H9 (cell line): Measurements from ENCODE around the gene GLOD4. TPM values are rescaled to one million over a fixed set of nuclear protein-coding genes. Genes with fewer than 3 reads are reported as not detected.

ENCODE experiments used
- DNase-seq: peaks from one replicate; pipeline ENCODE4 v3.0.0-alpha.2; 2017
- H2AFZ ChIP-seq: one replicate; pipeline ENCODE4 v1.6.1; 2013; ENCODE audit warnings: mild to moderate bottlenecking, low read length, control low read depth, moderate library complexity
- H2AK5ac ChIP-seq: 2 replicates; pipeline ENCODE4 v1.6.1; 2013; ENCODE audit warnings: low read length, control low read depth, mixed read lengths; ENCODE audit not compliant: insufficient read length
- H2BK120ac ChIP-seq: one replicate; pipeline ENCODE4 v1.6.1; 2013; ENCODE audit warnings: low read depth, mild to moderate bottlenecking, low read length, control low read depth, inconsistent platforms; ENCODE audit not compliant: poor library complexity, severe bottlenecking
- H2BK12ac ChIP-seq: 2 replicates; pipeline ENCODE4 v1.6.1; 2013; ENCODE audit warnings: low read length, control low read depth, mixed read lengths, low read depth; ENCODE audit not compliant: insufficient read length
- H2BK15ac ChIP-seq: 2 replicates; pipeline ENCODE4 v1.6.1; 2013; ENCODE audit warnings: low read depth, low read length, control low read depth
- H2BK20ac ChIP-seq: one replicate; pipeline ENCODE4 v1.6.1; 2013; ENCODE audit warnings: low read depth, mild to moderate bottlenecking, low read length, control low read depth, inconsistent platforms; ENCODE audit not compliant: poor library complexity, severe bottlenecking
- H2BK5ac ChIP-seq: 2 replicates; pipeline ENCODE4 v1.6.1; 2013; ENCODE audit warnings: low read length, control low read depth, mixed read lengths; ENCODE audit not compliant: insufficient read length
- H3K14ac ChIP-seq: 2 replicates; pipeline ENCODE4 v1.6.1; 2013; ENCODE audit warnings: low read length, control low read depth; ENCODE audit not compliant: insufficient read depth
- H3K18ac ChIP-seq: 2 replicates; pipeline ENCODE4 v1.6.1; 2013; ENCODE audit warnings: low read depth, mild to moderate bottlenecking, mixed read lengths, low read length, control low read depth; ENCODE audit not compliant: insufficient read length
- H3K23ac ChIP-seq: 2 replicates; pipeline ENCODE4 v1.6.1; 2013; ENCODE audit warnings: low read length, control low read depth, mixed read lengths, low read depth; ENCODE audit not compliant: insufficient read length
- H3K23me2 ChIP-seq: 2 replicates; pipeline ENCODE4 v1.6.1; 2013; ENCODE audit warnings: low read depth, mild to moderate bottlenecking, mixed read lengths, low read length, control low read depth; ENCODE audit not compliant: insufficient read length, poor library complexity, severe bottlenecking
- H3K27ac ChIP-seq: 2 replicates; pipeline ENCODE4 v1.5.1; 2013; ENCODE audit warnings: low read length, control low read depth, mixed read lengths, low read depth; ENCODE audit not compliant: insufficient read length
- H3K27me3 ChIP-seq: 2 replicates; pipeline ENCODE4 v1.6.1; 2013; ENCODE audit warnings: low read length, control low read depth, inconsistent platforms; ENCODE audit not compliant: insufficient read depth
- H3K4ac ChIP-seq: 2 replicates; pipeline ENCODE4 v1.6.1; 2013; ENCODE audit warnings: low read depth, mild to moderate bottlenecking, control low read depth, inconsistent platforms, low read length, moderate library complexity
- H3K4me1 ChIP-seq: 2 replicates; pipeline ENCODE4 v1.6.1; 2013; ENCODE audit warnings: low read length, control low read depth, inconsistent platforms; ENCODE audit not compliant: insufficient read depth
- H3K4me2 ChIP-seq: 2 replicates; pipeline ENCODE4 v1.6.1; 2013; ENCODE audit warnings: low read length, control low read depth, mixed read lengths; ENCODE audit not compliant: insufficient read length, insufficient read depth
- H3K56ac ChIP-seq: 2 replicates; pipeline ENCODE4 v1.6.1; 2013; ENCODE audit warnings: low read depth, mild to moderate bottlenecking, mixed read lengths, low read length, control low read depth; ENCODE audit not compliant: insufficient read length
- H3K79me1 ChIP-seq: 2 replicates; pipeline ENCODE4 v1.6.1; 2013; ENCODE audit warnings: low read depth, mild to moderate bottlenecking, moderate library complexity, low read length, control low read depth, inconsistent platforms; ENCODE audit not compliant: insufficient read depth, poor library complexity, severe bottlenecking
- H3K79me2 ChIP-seq: 2 replicates; pipeline ENCODE4 v1.6.1; 2013; ENCODE audit warnings: low read length, control low read depth, inconsistent platforms; ENCODE audit not compliant: insufficient read depth
- H3K9ac ChIP-seq: 2 replicates; pipeline ENCODE4 v1.6.1; 2013; ENCODE audit warnings: low read length, control low read depth, mixed read lengths; ENCODE audit not compliant: insufficient read length; ENCODE audit errors: extremely low read depth
- H3K9me3 ChIP-seq: one replicate; pipeline ENCODE4 v1.6.1; 2013; ENCODE audit warnings: low read depth, low read length, inconsistent platforms; ENCODE audit not compliant: control insufficient read depth
- H3T11ph ChIP-seq: one replicate; pipeline ENCODE4 v1.6.1; 2013; ENCODE audit warnings: mild to moderate bottlenecking, low read length, control low read depth, inconsistent platforms
- H4K20me1 ChIP-seq: one replicate; pipeline ENCODE4 v1.6.1; 2013; ENCODE audit not compliant: control insufficient read depth, insufficient read length, insufficient read depth
- H4K5ac ChIP-seq: 2 replicates; pipeline ENCODE4 v1.6.1; 2013; ENCODE audit warnings: low read depth, mild to moderate bottlenecking, mixed read lengths, low read length, control low read depth; ENCODE audit not compliant: insufficient read length
- H4K8ac ChIP-seq: replicated peaks from 2 replicates; pipeline ENCODE4 v1.6.1; 2013; ENCODE audit warnings: low read length, control low read depth, mixed read lengths, low read depth; ENCODE audit not compliant: insufficient read length
- H4K91ac ChIP-seq: 2 replicates; pipeline ENCODE4 v1.6.1; 2013; ENCODE audit warnings: low read depth, mild to moderate bottlenecking, moderate library complexity, mixed read lengths, low read length, control low read depth; ENCODE audit not compliant: insufficient read length
- H3K27ac Mint-ChIP-seq, 3 experiments: 2 replicates in 2 of 3; 3 replicates in 1 of 3; pipeline ENCODE4 v1.8.0; 2020 to 2021; ENCODE audit warnings: mixed read lengths in 3 of 3, mild to moderate bottlenecking in 1 of 3, moderate library complexity in 1 of 3
- H3K27me3 Mint-ChIP-seq: 2 replicates; pipeline ENCODE4 v1.8.0; 2021; ENCODE audit warnings: low read depth, mild to moderate bottlenecking, moderate library complexity, mixed read lengths
- H3K36me3 Mint-ChIP-seq, 3 experiments: 2 replicates in 2 of 3; 3 replicates in 1 of 3; pipeline ENCODE4 v1.8.0; 2020 to 2021; ENCODE audit warnings: low read depth in 3 of 3, mixed read lengths in 3 of 3; ENCODE audit not compliant: insufficient read depth in 1 of 3
- H3K4me1 Mint-ChIP-seq, 2 experiments: 2 replicates each; pipeline ENCODE4 v1.8.0; 2020; ENCODE audit warnings: mixed read lengths in 2 of 2
- H3K4me3 Mint-ChIP-seq, 2 experiments: 2 replicates in 1 of 2; 3 replicates in 1 of 2; pipeline ENCODE4 v1.8.0; 2020 to 2021; ENCODE audit warnings: mild to moderate bottlenecking in 2 of 2, mixed read lengths in 2 of 2, moderate library complexity in 1 of 2
- H3K9me3 Mint-ChIP-seq, 2 experiments: 2 replicates in 1 of 2; 3 replicates in 1 of 2; pipeline ENCODE4 v1.8.0; 2020; ENCODE audit warnings: mild to moderate bottlenecking in 2 of 2, mixed read lengths in 2 of 2, moderate library complexity in 1 of 2
- CTCF ChIP-seq: fragments of 200-600 bp; sonication (generic); conservative IDR thresholded peaks from 3 replicates; pipeline ENCODE4 v1.8.0; 2021; ENCODE audit warnings: antibody characterized with exemption, mild to moderate bottlenecking
- WGBS: extraction: QIAGEN DNeasy Blood & Tissue Kit; methylation state at CpG from one replicate; pipeline ENCODE4 v1.1.7; 2013; ENCODE audit warnings: missing lambda C conversion rate, low lambda C conversion rate, mixed read lengths; ENCODE audit not compliant: insufficient read length; ENCODE audit errors: extremely low coverage; 5-methylcytosine and 5-hydroxymethylcytosine counted together
- total RNA-seq: library from RNA; stranded (reverse); gene quantifications from 2 replicates; pipeline ENCODE4 v1.2.1, GENCODE V29; 2021

Gene GLOD4
- total RNA-seq, 1 experiment from 2014 or later, result 106 TPM

DNA sequence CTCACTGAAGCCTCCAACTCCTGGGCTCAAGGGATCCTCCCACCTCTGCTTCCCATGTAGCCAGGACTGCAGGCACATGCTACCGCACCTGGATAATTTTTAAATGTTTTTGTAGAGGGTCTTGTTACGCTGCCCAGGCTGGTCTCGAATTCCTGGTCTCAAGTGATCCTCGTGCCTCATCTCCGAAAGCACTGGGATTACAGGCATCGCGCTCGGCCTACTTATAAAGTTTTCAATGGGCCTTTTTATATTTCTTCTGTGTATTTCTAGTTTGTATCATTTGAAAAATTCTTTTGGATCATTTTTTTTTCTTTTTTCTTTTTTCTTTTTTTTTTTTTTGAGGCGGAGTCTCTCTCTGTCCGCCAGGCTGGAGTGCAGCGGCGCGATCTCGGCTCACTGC lies 57.0 kb downstream of the GLOD4 start:
- Histone ChIP-seq H4K91ac (no peak overlapping the region), H2BK5ac (no peak overlapping the region), H2AFZ (no peak overlapping the region), H2BK15ac (no peak overlapping the region), H2BK120ac (no peak overlapping the region), H2BK12ac (no peak overlapping the region), H3K9me3 (no peaks in the 10 kb centered on the region), H3K56ac (no peak overlapping the region), H3T11ph (no peak overlapping the region), H3K79me1 (no peaks in the 10 kb centered on the region), H4K20me1 (no peaks in the 10 kb centered on the region), H4K5ac (no peak overlapping the region), H3K18ac (no peak overlapping the region), H3K79me2 (no peaks in the 10 kb centered on the region), H3K23me2 (no peaks in the 10 kb centered on the region), H2BK20ac (no peak overlapping the region), H3K27ac (no peak overlapping the region), H3K4ac (no peak overlapping the region), H2AK5ac (no peak overlapping the region), H3K27me3 (no peaks in the 10 kb centered on the region), H3K4me1 (no peaks in the 10 kb centered on the region; the same call in 1 of the 2 replicates), H4K8ac (no peak overlapping the region), H3K14ac (no peak overlapping the region), H3K23ac (no peak overlapping the region), H3K9ac (no peak overlapping the region), H3K4me2 (no peak overlapping the region)
- no peak for TF ChIP-seq CTCF
- no peaks in the 10 kb centered on the region for H3K36me3 Mint-ChIP-seq
- peak overlapping the region in 1 of 3 experiments; percentile 72; a peak in 1 of 7 replicates for H3K27ac Mint-ChIP-seq
- H3K27me3 Mint-ChIP-seq, result peaks cover 2% of the 10 kb centered on the region
- H3K9me3 Mint-ChIP-seq, result no peaks in the 10 kb centered on the region
- no peak overlapping the region for H3K4me3 Mint-ChIP-seq
- H3K4me1 Mint-ChIP-seq, result peaks cover 11 to 17% of the 10 kb centered on the region in 2 experiments
- whole genome bisulfite sequencing, result no CpG with 5 or more reads among the region's 14 CpGs
- DNase-seq, result no peak
